ENCODE results near the gene ZNF174.

ZNF174 gene

GRCh38 chr16:3400779-3401688, at the start of gene ZNF174, which contains the start of gene ZSCAN32:
ZNF174 (plus strand) TSS chr16:3401215; CDS start chr16:3402005, 790 bp downstream.
ZSCAN32 (minus strand) TSS chr16:3401004; CDS start chr16:3397557, 3,447 bp downstream.
- peak; percentile 99 for DNase-seq

- DNase-seq: no peak
Measured at GRCh38 chr16:3355589-3355988, 45.4 kb upstream of the ZNF174 start, which contains the start of gene OR2C1. OR2C1 (plus strand) TSS chr16:3355889; CDS start chr16:3355941, 52 bp downstream.

GRCh38 chr16:3356118-3356517, 44.9 kb upstream of the ZNF174 start:
- DNase-seq: no peak

- DNase-seq: no peak
Measured at GRCh38 chr16:3358871-3359270, 42.1 kb upstream of the ZNF174 start.

- DNase-seq: no peak
Measured at GRCh38 chr16:3362931-3363330, 38.1 kb upstream of the ZNF174 start.

- no peak for DNase-seq
Measured at GRCh38 chr16:3363793-3364192, 37.2 kb upstream of the ZNF174 start.

- DNase-seq: peak; percentile 90
Measured at GRCh38 chr16:3364774-3365427, 36.1 kb upstream of the ZNF174 start.

- DNase-seq: no peak
Measured at GRCh38 chr16:3369073-3369472, 31.9 kb upstream of the ZNF174 start.

GRCh38 chr16:3375680-3376079, 25.3 kb upstream of the ZNF174 start:
- DNase-seq: no peak

- DNase-seq: no peak
Measured at GRCh38 chr16:3377917-3378316, 23.1 kb upstream of the ZNF174 start.

- DNase-seq: no peak
Measured at GRCh38 chr16:3383045-3383448, 18.0 kb upstream of the ZNF174 start.

GRCh38 chr16:3388325-3388724, 12.7 kb upstream of the ZNF174 start:
- DNase-seq: no peak

- no peak for DNase-seq
Measured at GRCh38 chr16:3389663-3390338, 11.2 kb upstream of the ZNF174 start.

- no peak for DNase-seq
Measured at GRCh38 chr16:3400446-3400778, 603 bp upstream of the ZNF174 start.

- DNase-seq: peak; percentile 2
Measured at GRCh38 chr16:3401719-3402397, 843 bp downstream of the ZNF174 start.

- no peak for DNase-seq
Measured at GRCh38 chr16:3408561-3409197, 7.7 kb downstream of the ZNF174 start.

GRCh38 chr16:3413730-3414379, 12.8 kb downstream of the ZNF174 start:
- DNase-seq: no peak

- DNase-seq: peak; percentile 70
Measured at GRCh38 chr16:3431779-3432219, 30.8 kb downstream of the ZNF174 start.

GRCh38 chr16:3434373-3434772, 33.4 kb downstream of the ZNF174 start:
- no peak for DNase-seq

GRCh38 chr16:3439637-3440036, 38.6 kb downstream of the ZNF174 start:
- DNase-seq: no peak
